SH-SY5Y (cell line): ENCODE results near the gene TMEM39A.

ENCODE experiments used
- GATA2 ChIP-seq: IDR thresholded peaks from 2 replicates; pipeline ENCODE4 v1.6.1; 2011; ENCODE audit warnings: mild to moderate bottlenecking, low read depth, low read length
- GATA3 ChIP-seq: IDR thresholded peaks from 2 replicates; pipeline ENCODE4 v1.6.1; 2011; ENCODE audit warnings: low read depth, mild to moderate bottlenecking, low read length, moderate library complexity

GRCh38 chr3:119436977-119437376 lies 26.4 kb downstream of the TMEM39A start:
- TF ChIP-seq GATA3 (no peak), GATA2 (no peak)
